ENCODE measurements around the gene RAD51B. TPM values are rescaled to one million over a fixed set of nuclear protein-coding genes. Genes with fewer than 3 reads are reported as not detected.

The RAD51B gene
- polyA plus RNA-seq, 3 donors, result 3.6 to 11.6 (median 9.4) TPM

GRCh38 chr14:67889455-67889854 is 69.9 kb downstream of the RAD51B start:
- Mint-ChIP-seq H3K9me3 (no peaks in the 10 kb centered on the region), H3K36me3 (peaks cover 4 to 6% of the 10 kb centered on the region in 2 donors), H3K27ac (no peak overlapping the region), H3K27me3 (ENCODE audit: low read depth in 3 of 3) (no peaks in the 10 kb centered on the region), H3K4me3 (no peak overlapping the region), H3K4me1 (peaks cover 3% of the 10 kb centered on the region)
- no CpG with 5 or more reads among the region's 4 CpGs for WGBS (ENCODE audit: insufficient coverage)
- Histone ChIP-seq H3K9me3 (replicated peaks in 1 of 2; ENCODE audit: control insufficient read depth in 1 of 2, insufficient read depth in 1 of 2, low read length in 2 of 2) (no peaks in the 10 kb centered on the region), H4K20me1 (ENCODE audit: insufficient read depth, low read length) (no peaks in the 10 kb centered on the region), H3K4me2 (replicated peaks; ENCODE audit: extremely low read depth, low read length, poor library complexity, severe bottlenecking) (no peak overlapping the region), H3K27ac (ENCODE audit: low read depth in 1 of 2, low read length in 2 of 2) (no peak overlapping the region), H3K79me2 (ENCODE audit: insufficient read depth, low read length) (no peaks in the 10 kb centered on the region), H3K4me3 (replicated peaks in 1 of 3; ENCODE audit: low read depth in 2 of 3, low read length in 3 of 3) (no peak overlapping the region), H3K27me3 (ENCODE audit: control insufficient read depth in 2 of 2, insufficient read depth in 2 of 2, low read length in 2 of 2) (no peaks in the 10 kb centered on the region), H2AFZ (ENCODE audit: insufficient read depth, low read depth, low read length, poor library complexity, severe bottlenecking) (no peak overlapping the region), H3K9ac (ENCODE audit: insufficient read depth, low read length, poor library complexity, severe bottlenecking) (no peak overlapping the region), H3K36me3 (replicated peaks in 1 of 2; ENCODE audit: control insufficient read depth in 1 of 2, insufficient read depth in 2 of 2, low read length in 2 of 2) (no peaks in the 10 kb centered on the region), H3K4me1 (ENCODE audit: control insufficient read depth in 1 of 2, insufficient read depth in 2 of 2, low read length in 2 of 2) (peaks cover 1 to 2% of the 10 kb centered on the region in 2 donors)
- intact Hi-C loops (cut with micrococcal nuclease), result no loop called here
- DNase-seq, result no peak
- no peak for TF ChIP-seq CTCF (IDR thresholded peaks at IDR 0.05)

GRCh38 chr14:67892466-67893100 is 73.0 kb downstream of the RAD51B start:
- no peaks in the 10 kb centered on the region for H3K4me1 Mint-ChIP-seq
- Histone ChIP-seq H3K4me1 (ENCODE audit: control insufficient read depth in 1 of 2, insufficient read depth in 2 of 2, low read length in 2 of 2) (no peaks in the 10 kb centered on the region), H2AFZ (ENCODE audit: insufficient read depth, low read depth, low read length, poor library complexity, severe bottlenecking) (no peak overlapping the region), H3K4me3 (replicated peaks in 1 of 3; ENCODE audit: low read depth in 2 of 3, low read length in 3 of 3) (no peak overlapping the region), H3K9ac (ENCODE audit: insufficient read depth, low read length, poor library complexity, severe bottlenecking) (no peak overlapping the region), H3K27ac (ENCODE audit: low read depth in 1 of 2, low read length in 2 of 2) (no peak overlapping the region), H3K27me3 (ENCODE audit: control insufficient read depth in 2 of 2, insufficient read depth in 2 of 2, low read length in 2 of 2) (no peaks in the 10 kb centered on the region), H3K9me3 (replicated peaks in 1 of 2; ENCODE audit: control insufficient read depth in 1 of 2, insufficient read depth in 1 of 2, low read length in 2 of 2) (no peaks in the 10 kb centered on the region), H3K36me3 (replicated peaks in 1 of 2; ENCODE audit: control insufficient read depth in 1 of 2, insufficient read depth in 2 of 2, low read length in 2 of 2) (no peaks in the 10 kb centered on the region), H4K20me1 (ENCODE audit: insufficient read depth, low read length) (no peaks in the 10 kb centered on the region), H3K4me2 (replicated peaks; ENCODE audit: extremely low read depth, low read length, poor library complexity, severe bottlenecking) (no peak overlapping the region), H3K79me2 (ENCODE audit: insufficient read depth, low read length) (no peaks in the 10 kb centered on the region)
- DNase-seq, result no peak
- no peaks in the 10 kb centered on the region for H3K27me3 Mint-ChIP-seq (ENCODE audit: low read depth in 3 of 3)
- peaks cover 3 to 4% of the 10 kb centered on the region in 2 donors for H3K36me3 Mint-ChIP-seq
- peak overlapping the region in 1 of 7 donors; percentile 41 for H3K27ac Mint-ChIP-seq
- intact Hi-C loops (cut with micrococcal nuclease), result no loop called here
- no peak for TF ChIP-seq CTCF (IDR thresholded peaks at IDR 0.05)
- WGBS (ENCODE audit: insufficient coverage), result 100% methylated on average over 1 of the region's 1 CpG
- H3K4me3 Mint-ChIP-seq, result no peak overlapping the region
- no peaks in the 10 kb centered on the region for H3K9me3 Mint-ChIP-seq
